ENCODE data around the gene SULT2B1. TPM values are rescaled to one million over a fixed set of nuclear protein-coding genes. Genes with fewer than 3 reads are reported as not detected.

The SULT2B1 gene
- total RNA-seq, 1 donor from 2014 or later: not detected

Other genes with a start within 250 kb of the SULT2B1 start
- gene EMP3, start 226.6 kb upstream of the SULT2B1 start, total RNA-seq: 30.3 and 48.8 TPM in 2 replicates
- gene TMEM143, start 188.2 kb upstream of the SULT2B1 start, total RNA-seq: 1.9 and 4.9 TPM in 2 replicates
- not detected in 2 replicates for gene SYNGR4, start 187.8 kb upstream of the SULT2B1 start, total RNA-seq
- gene KDELR1, start 160.6 kb upstream of the SULT2B1 start, total RNA-seq: 63.7 and 116 TPM in 2 replicates
- 0.17 and 0.25 TPM in 2 replicates for gene GRIN2D, start 158.5 kb upstream of the SULT2B1 start, total RNA-seq
- 41.7 and 50.3 TPM in 2 replicates for gene GRWD1, start 106.2 kb upstream of the SULT2B1 start, total RNA-seq
- 0.35 and 1.3 TPM in 2 replicates for gene KCNJ14, start 96.6 kb upstream of the SULT2B1 start, total RNA-seq
- 44.3 and 58.4 TPM in 2 replicates for gene CYTH2, start 82.8 kb upstream of the SULT2B1 start, total RNA-seq
- gene LMTK3, start 40.3 kb upstream of the SULT2B1 start, total RNA-seq: 1.1 and 1.2 TPM in 2 replicates
- gene SPACA4, start 54.6 kb downstream of the SULT2B1 start, total RNA-seq: not detected in 2 replicates
- 0.17 TPM in 1 of 2 replicates, not detected in the other for gene FAM83E, start 62.9 kb downstream of the SULT2B1 start, total RNA-seq
- 591 and 1,820 TPM in 2 replicates for gene RPL18, start 67.0 kb downstream of the SULT2B1 start, total RNA-seq
- 9.1 and 9.9 TPM in 2 replicates for gene SPHK2, start 67.3 kb downstream of the SULT2B1 start, total RNA-seq
- gene DBP, start 85.2 kb downstream of the SULT2B1 start, total RNA-seq: 0.52 and 2.3 TPM in 2 replicates
- gene CA11, start 94.0 kb downstream of the SULT2B1 start, total RNA-seq: 0.35 and 3.3 TPM in 2 replicates
- gene NTN5, start 120.8 kb downstream of the SULT2B1 start, total RNA-seq: 0.40 TPM in 1 of 2 replicates, not detected in the other
- 0.25 and 1.9 TPM in 2 replicates for gene FUT2, start 143.8 kb downstream of the SULT2B1 start, total RNA-seq
- gene MAMSTR, start 167.6 kb downstream of the SULT2B1 start, total RNA-seq: 0.25 and 0.87 TPM in 2 replicates
- gene RASIP1, start 188.4 kb downstream of the SULT2B1 start, total RNA-seq: 0.50 and 0.69 TPM in 2 replicates
- not detected in 2 replicates for gene IZUMO1, start 194.7 kb downstream of the SULT2B1 start, total RNA-seq
- gene FUT1, start 200.5 kb downstream of the SULT2B1 start, total RNA-seq: 0.05 and 3.0 TPM in 2 replicates
- not detected in 2 replicates for gene FGF21, start 203.4 kb downstream of the SULT2B1 start, total RNA-seq